Ishikawa (cell line): ENCODE data around the gene DMAC1.

ENCODE experiments used
- CREB1 ChIP-seq: IDR thresholded peaks from 2 replicates; pipeline ENCODE4 v1.6.1; 2012; ENCODE audit warnings: low read depth
- EP300 ChIP-seq: IDR thresholded peaks from 2 replicates; pipeline ENCODE4 v1.6.1; 2012; ENCODE audit warnings: borderline replicate concordance
- RAD21 ChIP-seq: IDR thresholded peaks from 2 replicates; pipeline ENCODE4 v1.6.1; 2012; ENCODE audit warnings: low read depth
- TAF1 ChIP-seq: IDR thresholded peaks from 2 replicates; pipeline ENCODE4 v1.6.1; 2012; ENCODE audit warnings: low read depth, mild to moderate bottlenecking
- TEAD4 ChIP-seq: IDR thresholded peaks from 2 replicates; pipeline ENCODE4 v1.6.1; 2012

DNA sequence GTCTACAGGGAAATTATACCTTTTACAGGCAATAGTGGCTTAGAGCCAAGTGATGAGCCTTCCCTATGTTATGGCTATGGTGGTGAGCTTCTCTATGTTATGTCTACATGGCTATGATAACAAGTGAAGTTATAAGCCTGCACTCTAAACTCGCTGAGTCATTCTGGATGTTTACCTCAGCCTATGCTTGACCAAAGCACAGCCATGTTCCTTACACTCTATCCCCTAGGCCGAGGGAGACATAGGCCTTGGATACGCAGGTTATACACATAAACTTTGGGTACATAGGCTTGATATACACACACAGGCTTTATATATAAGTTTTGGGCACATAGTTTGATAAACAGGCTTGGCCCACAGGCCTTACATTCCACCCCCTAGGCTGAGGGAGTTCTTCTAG is 13.8 kb downstream of the DMAC1 start:
- TF ChIP-seq TAF1 (no peak), EP300 (no peak), TEAD4 (no peak), CREB1 (no peak), RAD21 (no peak)
